Measurements from ENCODE around the gene CPXM2. TPM values are rescaled to one million over a fixed set of nuclear protein-coding genes. Genes with fewer than 3 reads are reported as not detected.

CPXM2 gene
- polyA plus RNA-seq, 3 donors = not detected

GRCh38 chr10:123858077-123858681, 33.4 kb downstream of the CPXM2 start:
- Histone ChIP-seq H3K36me3 (replicated peaks in 1 of 2; ENCODE audit: control insufficient read depth in 1 of 2, insufficient read depth in 2 of 2, low read length in 2 of 2) (no peaks in the 10 kb centered on the region), H4K20me1 (ENCODE audit: insufficient read depth, low read length) (no peaks in the 10 kb centered on the region), H3K4me2 (replicated peaks; ENCODE audit: extremely low read depth, low read length, poor library complexity, severe bottlenecking) (no peak overlapping the region), H2AFZ (ENCODE audit: insufficient read depth, low read depth, low read length, poor library complexity, severe bottlenecking) (no peak overlapping the region), H3K79me2 (ENCODE audit: insufficient read depth, low read length) (no peaks in the 10 kb centered on the region), H3K9ac (ENCODE audit: insufficient read depth, low read length, poor library complexity, severe bottlenecking) (no peak overlapping the region), H3K27ac (ENCODE audit: low read depth in 1 of 2, low read length in 2 of 2) (no peak overlapping the region), H3K4me1 (ENCODE audit: control insufficient read depth in 1 of 2, insufficient read depth in 2 of 2, low read length in 2 of 2) (no peaks in the 10 kb centered on the region), H3K27me3 (ENCODE audit: control insufficient read depth in 2 of 2, insufficient read depth in 2 of 2, low read length in 2 of 2) (no peaks in the 10 kb centered on the region), H3K9me3 (replicated peaks in 1 of 2; ENCODE audit: control insufficient read depth in 1 of 2, insufficient read depth in 1 of 2, low read length in 2 of 2) (no peaks in the 10 kb centered on the region), H3K4me3 (replicated peaks in 1 of 3; ENCODE audit: low read depth in 2 of 3, low read length in 3 of 3) (no peak overlapping the region)
- no peaks in the 10 kb centered on the region for H3K36me3 Mint-ChIP-seq
- WGBS (ENCODE audit: insufficient coverage) = 83% methylated on average over 4 of the region's 9 CpGs
- no peak for TF ChIP-seq CTCF (IDR thresholded peaks at IDR 0.05)
- H3K4me3 Mint-ChIP-seq = no peak overlapping the region
- peaks cover 0 to 2% (median 0%) of the 10 kb centered on the region in 7 donors for H3K9me3 Mint-ChIP-seq
- no peak for DNase-seq
- H3K27ac Mint-ChIP-seq = no peak overlapping the region
- H3K27me3 Mint-ChIP-seq (ENCODE audit: low read depth in 3 of 3) = peaks cover 1 to 10% (median 6%) of the 10 kb centered on the region in 3 donors
- intact Hi-C loops (cut with micrococcal nuclease) = no loop called here
- no peaks in the 10 kb centered on the region for H3K4me1 Mint-ChIP-seq

- no peak overlapping the region for H3K4me2 ChIP-seq (replicated peaks; ENCODE audit: extremely low read depth, low read length, poor library complexity, severe bottlenecking)
- no peaks in the 10 kb centered on the region for H3K79me2 ChIP-seq (ENCODE audit: insufficient read depth, low read length)
- H3K36me3 ChIP-seq (replicated peaks in 1 of 2; ENCODE audit: control insufficient read depth in 1 of 2, insufficient read depth in 2 of 2, low read length in 2 of 2) = no peaks in the 10 kb centered on the region
- no peaks in the 10 kb centered on the region for H3K9me3 ChIP-seq (replicated peaks in 1 of 2; ENCODE audit: control insufficient read depth in 1 of 2, insufficient read depth in 1 of 2, low read length in 2 of 2)
- H3K9ac ChIP-seq (ENCODE audit: insufficient read depth, low read length, poor library complexity, severe bottlenecking) = no peak overlapping the region
- 84% methylated on average over 19 of the region's 19 CpGs for WGBS (ENCODE audit: insufficient coverage)
- H3K4me1 Mint-ChIP-seq = no peaks in the 10 kb centered on the region
- peaks cover 2 to 10% (median 10%) of the 10 kb centered on the region in 3 donors for H3K27me3 Mint-ChIP-seq (ENCODE audit: low read depth in 3 of 3)
- H3K4me3 ChIP-seq (replicated peaks in 1 of 3; ENCODE audit: low read depth in 2 of 3, low read length in 3 of 3) = no peak overlapping the region
- no peaks in the 10 kb centered on the region for H4K20me1 ChIP-seq (ENCODE audit: insufficient read depth, low read length)
- H3K4me1 ChIP-seq (ENCODE audit: control insufficient read depth in 1 of 2, insufficient read depth in 2 of 2, low read length in 2 of 2) = no peaks in the 10 kb centered on the region
- H3K4me3 Mint-ChIP-seq = no peak overlapping the region
- no peak overlapping the region for H3K27ac ChIP-seq (ENCODE audit: low read depth in 1 of 2, low read length in 2 of 2)
- DNase-seq = no peak
- no peak overlapping the region for H2AFZ ChIP-seq (ENCODE audit: insufficient read depth, low read depth, low read length, poor library complexity, severe bottlenecking)
- intact Hi-C loops (cut with micrococcal nuclease) = no loop called here
- no peaks in the 10 kb centered on the region for H3K27me3 ChIP-seq (ENCODE audit: control insufficient read depth in 2 of 2, insufficient read depth in 2 of 2, low read length in 2 of 2)
- TF ChIP-seq CTCF (IDR thresholded peaks at IDR 0.05) = no peak
- H3K9me3 Mint-ChIP-seq = peaks cover 0 to 4% (median 0%) of the 10 kb centered on the region in 7 donors
- H3K27ac Mint-ChIP-seq = no peak overlapping the region
- H3K36me3 Mint-ChIP-seq = no peaks in the 10 kb centered on the region
Measured at GRCh38 chr10:123857616-123858015, 34.0 kb downstream of the CPXM2 start.
